Measurements from ENCODE around the gene RTN4RL2.

RTN4RL2 gene

DNA sequence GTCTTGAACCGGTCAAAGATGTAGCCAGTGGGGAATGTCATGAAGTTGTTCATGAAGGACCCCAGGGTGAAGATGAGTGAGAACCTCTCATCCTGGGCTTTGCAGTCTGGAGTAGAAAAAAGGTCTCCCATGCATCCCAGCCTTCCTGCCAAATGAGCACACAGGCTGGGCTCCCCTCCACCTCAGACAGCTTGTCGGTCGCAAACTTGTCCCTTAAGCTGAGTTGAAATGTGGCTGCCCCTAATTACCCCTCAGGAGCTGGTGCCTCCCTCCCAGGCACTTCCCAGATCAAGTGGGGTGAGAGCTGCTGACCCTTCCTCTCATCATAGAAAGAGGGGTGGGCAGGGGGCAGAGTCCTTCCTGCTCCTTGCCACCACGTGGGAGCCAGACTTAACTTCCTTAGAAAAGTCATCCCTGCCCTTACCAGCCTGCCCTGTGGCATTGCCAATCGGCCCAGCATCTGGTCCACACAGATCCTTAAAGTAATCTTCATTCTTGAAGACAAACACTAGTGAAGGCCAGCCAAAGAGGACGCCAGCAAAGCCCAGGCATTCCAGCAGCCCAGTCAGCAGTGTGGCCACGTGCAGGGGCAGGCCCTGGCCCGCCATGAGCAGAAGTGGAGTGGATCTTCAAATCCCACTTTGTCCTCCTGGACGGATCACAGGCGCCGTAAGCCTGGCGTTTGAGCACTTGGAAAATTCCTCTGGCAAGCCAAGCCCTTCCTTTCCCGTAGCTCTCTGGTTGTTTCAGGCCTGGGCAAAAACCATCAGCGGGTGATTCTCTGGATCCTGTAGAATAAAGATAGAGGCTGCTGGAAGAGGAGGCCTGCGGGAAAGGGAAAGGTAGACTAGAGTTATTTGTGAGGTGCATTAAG lies 34.5 kb upstream of the RTN4RL2 start:
- Mint-ChIP-seq H3K27me3 (no peaks in the 10 kb centered on the region), H3K4me1 (ENCODE audit: low read depth in 2 of 2) (peaks cover 53 to 56% of the 10 kb centered on the region in 2 donors), H3K9me3 (no peaks in the 10 kb centered on the region), H3K36me3 (ENCODE audit: insufficient read depth) (peaks cover 24% of the 10 kb centered on the region), H3K4me3 (peak overlapping the region; percentile 79 to 92), H3K27ac (peak overlapping the region; percentile 91 to 96)
- ATAC-seq (replicated peaks) (no peak), DNase-seq (no peak)

DNA sequence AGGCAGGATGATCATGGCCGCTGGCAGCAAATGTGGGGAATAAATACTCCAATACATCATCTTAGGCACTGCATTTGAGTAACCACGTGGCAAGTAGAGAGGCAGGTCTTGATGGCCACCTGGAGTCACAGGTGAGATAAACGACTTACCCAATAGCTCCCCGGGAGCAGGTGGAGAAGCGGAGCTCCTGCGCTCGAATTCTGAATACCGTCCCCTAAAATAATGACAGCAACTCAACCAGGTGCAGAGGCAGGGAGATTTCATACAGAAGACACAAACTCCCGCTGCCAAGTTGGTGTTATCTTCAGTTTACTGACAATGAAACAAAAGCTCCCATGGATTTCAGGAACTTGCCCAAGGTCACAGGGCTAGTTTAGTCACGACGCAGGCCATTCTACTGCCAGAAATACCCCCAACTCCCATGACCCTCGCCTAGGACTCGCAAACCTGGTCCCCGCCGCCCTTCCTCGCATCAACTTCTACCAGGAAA lies 33.8 kb upstream of the RTN4RL2 start:
- peak overlapping the region; percentile 91 to 96 for H3K27ac Mint-ChIP-seq
- peak overlapping the region; percentile 79 to 92 for H3K4me3 Mint-ChIP-seq
- H3K9me3 Mint-ChIP-seq = no peaks in the 10 kb centered on the region
- peaks cover 24% of the 10 kb centered on the region for H3K36me3 Mint-ChIP-seq (ENCODE audit: insufficient read depth)
- H3K27me3 Mint-ChIP-seq = no peaks in the 10 kb centered on the region
- peaks cover 48 to 51% of the 10 kb centered on the region in 2 donors for H3K4me1 Mint-ChIP-seq (ENCODE audit: low read depth in 2 of 2)
- ATAC-seq (replicated peaks) = no peak
- DNase-seq = no peak

DNA sequence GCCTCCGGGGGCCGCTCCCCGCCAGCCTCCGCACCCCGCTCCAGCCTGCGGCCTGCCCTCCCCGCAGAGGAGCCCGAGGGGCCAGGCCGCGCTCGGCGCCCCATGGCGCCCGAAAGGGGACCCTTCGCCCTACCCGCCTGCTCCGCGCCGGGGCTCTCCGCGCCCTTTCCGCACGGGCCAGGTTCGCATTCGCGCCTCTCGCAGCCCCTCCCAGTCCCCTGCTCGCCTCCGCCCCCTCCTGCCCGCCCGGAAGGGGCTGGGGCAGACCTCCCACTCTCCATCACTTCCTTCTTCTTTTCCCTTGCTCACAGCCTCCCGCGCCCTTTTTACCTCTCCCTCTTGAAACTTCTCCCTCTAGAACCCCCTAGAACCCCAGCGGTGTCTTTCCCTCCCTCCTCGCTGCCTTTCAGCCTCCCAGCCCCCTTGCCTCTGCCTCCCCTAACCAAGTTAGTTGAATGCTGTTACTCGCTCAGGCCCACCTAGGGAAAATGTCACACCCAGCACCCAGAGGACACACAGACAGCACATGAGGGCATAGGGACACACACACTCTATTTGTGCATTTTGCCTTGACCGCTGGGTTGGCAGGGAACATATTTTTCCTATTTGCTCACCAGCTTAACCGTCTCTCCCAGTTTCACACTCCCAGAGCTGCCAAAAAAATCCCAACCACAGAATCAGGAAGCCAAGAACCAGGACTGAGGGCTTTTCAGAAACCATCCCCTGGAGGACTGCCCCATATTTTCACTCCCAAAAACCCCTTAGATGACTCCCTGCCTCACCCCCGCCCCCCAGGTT lies 33.2 kb upstream of the RTN4RL2 start, which contains the start of gene SLC43A3:
SLC43A3 (minus strand) TSS at position 193 of the 798 bp plus-strand sequence. CDS start 949 bp downstream, outside the sequence.
- Mint-ChIP-seq H3K27ac (peak within 1 kb of the TSS; percentile 91 to 96), H3K36me3 (ENCODE audit: insufficient read depth) (peaks cover 24% of the 10 kb centered on the region), H3K27me3 (no peaks in the 10 kb centered on the region), H3K9me3 (no peaks in the 10 kb centered on the region), H3K4me1 (ENCODE audit: low read depth in 2 of 2) (peaks cover 44% of the 10 kb centered on the region in 2 donors), H3K4me3 (peak within 1 kb of the TSS; percentile 79 to 92)
- ATAC-seq (replicated peaks) = peak; percentile 31
- peak; percentile 40 to 43 (median 41) for DNase-seq

DNA sequence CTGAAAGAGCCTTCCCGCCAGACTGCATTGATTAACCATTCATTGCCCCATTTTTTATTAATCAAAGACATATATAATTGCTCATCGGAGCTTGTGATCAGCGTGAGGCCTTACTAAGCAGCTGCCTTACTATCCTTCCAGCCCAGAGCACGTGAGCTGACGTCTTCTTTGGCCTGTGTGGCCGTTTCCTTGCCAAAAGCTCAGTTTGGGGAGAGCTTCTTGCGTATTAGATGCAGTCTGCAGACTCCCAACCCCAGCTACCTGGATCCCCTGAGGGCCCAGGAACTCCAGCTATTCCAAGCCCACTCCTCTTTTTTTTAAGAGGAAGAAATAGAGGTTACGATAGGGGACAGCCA lies 32.6 kb upstream of the RTN4RL2 start:
- Mint-ChIP-seq H3K36me3 (ENCODE audit: insufficient read depth) (peaks cover 24% of the 10 kb centered on the region), H3K4me1 (ENCODE audit: low read depth in 2 of 2) (peaks cover 38 to 44% of the 10 kb centered on the region in 2 donors), H3K9me3 (no peaks in the 10 kb centered on the region), H3K27me3 (no peaks in the 10 kb centered on the region), H3K4me3 (peak overlapping the region; percentile 79 to 92), H3K27ac (peak overlapping the region; percentile 91 to 96)
- ATAC-seq (replicated peaks) = no peak
- no peak for DNase-seq

DNA sequence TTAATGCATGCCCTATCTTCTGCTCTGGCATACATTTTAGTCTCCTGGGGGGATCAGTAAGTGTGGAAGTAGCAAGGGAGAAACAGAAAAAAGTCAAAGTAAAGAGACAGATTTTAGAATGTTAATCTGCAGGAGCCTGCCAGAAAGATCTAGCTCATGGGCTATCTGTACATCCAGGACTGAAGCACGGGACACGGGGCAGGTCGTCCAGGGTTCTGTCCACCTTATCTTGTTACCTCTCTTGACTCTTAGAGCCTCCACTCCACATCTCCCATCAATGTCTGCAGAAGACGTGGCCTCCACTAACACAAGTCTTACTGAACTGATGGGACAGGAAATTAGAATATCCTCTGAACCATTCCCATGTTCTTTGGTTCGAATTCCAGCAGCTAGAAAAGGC lies 31.7 kb upstream of the RTN4RL2 start:
- Mint-ChIP-seq H3K4me1 (ENCODE audit: low read depth in 2 of 2) (peaks cover 30 to 41% of the 10 kb centered on the region in 2 donors), H3K36me3 (ENCODE audit: insufficient read depth) (peaks cover 24% of the 10 kb centered on the region), H3K27ac (peak overlapping the region; percentile 35 to 91), H3K4me3 (no peak overlapping the region), H3K9me3 (no peaks in the 10 kb centered on the region), H3K27me3 (no peaks in the 10 kb centered on the region)
- DNase-seq (no peak), ATAC-seq (replicated peaks) (no peak)

DNA sequence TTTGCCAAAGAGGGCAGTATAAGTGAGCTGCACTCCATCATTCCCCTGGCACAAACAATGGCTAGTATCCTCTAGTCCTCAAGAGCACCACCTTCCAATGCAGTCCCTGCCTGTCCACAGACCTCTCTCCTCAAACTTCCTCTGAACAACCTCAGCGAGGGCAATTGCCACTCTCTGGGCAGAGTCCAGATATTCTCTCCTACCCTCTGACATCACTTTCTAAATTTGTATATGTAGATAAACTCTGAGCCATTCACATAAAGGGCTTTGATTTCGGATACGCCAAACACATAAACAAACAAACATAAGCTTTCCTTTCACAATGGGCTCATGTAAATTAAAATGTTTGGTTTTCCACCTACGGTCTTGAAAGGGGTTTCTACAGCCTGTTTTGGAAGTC lies 30.4 kb upstream of the RTN4RL2 start:
- no peak for ATAC-seq (replicated peaks)
- Mint-ChIP-seq H3K36me3 (ENCODE audit: insufficient read depth) (peaks cover 19% of the 10 kb centered on the region), H3K27ac (no peak overlapping the region), H3K4me1 (ENCODE audit: low read depth in 2 of 2) (peaks cover 19 to 32% of the 10 kb centered on the region in 2 donors), H3K4me3 (no peak overlapping the region), H3K27me3 (no peaks in the 10 kb centered on the region), H3K9me3 (no peaks in the 10 kb centered on the region)
- DNase-seq = no peak

DNA sequence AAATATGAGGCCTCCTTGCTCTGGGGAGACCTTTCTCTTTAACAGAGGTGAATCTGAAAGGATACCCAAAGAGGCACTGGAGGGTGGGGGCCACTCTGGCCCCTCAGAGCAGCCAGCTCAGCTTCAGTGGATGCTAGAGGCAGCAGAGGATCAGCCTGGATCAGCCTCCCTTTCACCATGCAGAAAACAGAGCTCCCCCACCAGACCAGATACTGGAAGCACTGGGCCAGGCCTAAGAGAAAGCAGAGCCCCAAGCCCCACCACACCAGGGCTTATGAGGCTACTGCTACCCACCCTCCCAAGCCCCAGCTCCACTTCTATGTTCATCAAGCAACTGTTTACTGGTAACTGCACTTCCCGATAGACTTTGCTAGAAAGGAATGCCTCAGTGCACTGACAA lies 29.4 kb upstream of the RTN4RL2 start:
- H3K9me3 Mint-ChIP-seq = no peaks in the 10 kb centered on the region
- ATAC-seq (replicated peaks) (no peak), DNase-seq (no peak)
- peaks cover 12 to 23% of the 10 kb centered on the region in 2 donors for H3K4me1 Mint-ChIP-seq (ENCODE audit: low read depth in 2 of 2)
- H3K4me3 Mint-ChIP-seq = no peak overlapping the region
- peaks cover 11% of the 10 kb centered on the region for H3K36me3 Mint-ChIP-seq (ENCODE audit: insufficient read depth)
- H3K27ac Mint-ChIP-seq = peak overlapping the region in 1 of 2 donors; percentile 26
- no peaks in the 10 kb centered on the region for H3K27me3 Mint-ChIP-seq

DNA sequence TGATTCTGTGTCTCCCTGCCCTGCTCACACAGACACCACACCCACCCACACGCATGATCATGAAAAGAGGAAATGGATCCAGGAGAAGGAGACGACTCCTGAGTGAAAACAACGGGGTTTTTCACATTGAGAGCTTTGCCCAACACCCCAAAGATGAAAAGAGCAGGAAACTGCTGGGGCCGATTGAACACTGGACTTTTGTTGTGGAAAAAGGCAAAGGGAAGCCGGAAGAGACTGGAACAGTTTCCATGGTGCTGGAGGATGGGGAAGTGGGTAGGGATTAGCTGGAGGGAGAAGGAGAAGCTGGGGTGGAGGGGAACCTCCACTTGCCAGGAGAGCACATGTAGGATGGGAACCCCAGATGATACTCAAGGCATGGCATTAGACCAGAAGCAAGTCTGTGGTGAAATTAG lies 28.2 kb upstream of the RTN4RL2 start:
- Mint-ChIP-seq H3K36me3 (ENCODE audit: insufficient read depth) (peaks cover 3% of the 10 kb centered on the region), H3K9me3 (no peaks in the 10 kb centered on the region), H3K4me1 (ENCODE audit: low read depth in 2 of 2) (peaks cover 3 to 15% of the 10 kb centered on the region in 2 donors), H3K27ac (peak overlapping the region; percentile 66 to 68), H3K4me3 (no peak overlapping the region), H3K27me3 (no peaks in the 10 kb centered on the region)
- ATAC-seq (replicated peaks) (no peak), DNase-seq (no peak)

DNA sequence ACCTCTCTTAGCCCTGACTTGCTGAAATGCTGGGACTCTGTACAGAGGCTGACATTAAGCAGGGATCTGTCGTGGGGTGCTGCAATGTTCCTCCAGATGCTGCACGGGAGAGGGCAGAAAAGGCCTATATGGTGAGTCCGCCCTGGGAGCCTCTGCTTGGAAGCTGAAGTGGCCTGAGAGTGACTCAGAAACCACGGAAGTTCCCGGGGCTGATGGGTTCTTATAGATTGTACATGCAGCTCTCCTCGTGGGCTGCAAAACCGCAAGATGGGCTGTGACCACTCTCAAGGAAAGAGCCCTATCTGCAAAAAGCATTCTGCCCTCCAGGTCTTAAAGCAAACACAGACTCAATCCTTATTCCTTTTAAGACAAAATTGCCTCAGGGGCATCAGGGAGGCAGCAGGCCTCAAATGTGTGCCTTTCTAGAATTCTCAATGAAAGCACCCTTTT lies 27.6 kb upstream of the RTN4RL2 start:
- H3K27me3 Mint-ChIP-seq = no peaks in the 10 kb centered on the region
- peak overlapping the region; percentile 66 to 68 for H3K27ac Mint-ChIP-seq
- ATAC-seq (replicated peaks) (peak; percentile 44), DNase-seq (no peak)
- H3K36me3 Mint-ChIP-seq (ENCODE audit: insufficient read depth) = no peaks in the 10 kb centered on the region
- H3K9me3 Mint-ChIP-seq = no peaks in the 10 kb centered on the region
- peaks cover 0 to 9% of the 10 kb centered on the region in 2 donors for H3K4me1 Mint-ChIP-seq (ENCODE audit: low read depth in 2 of 2)
- H3K4me3 Mint-ChIP-seq = no peak overlapping the region

DNA sequence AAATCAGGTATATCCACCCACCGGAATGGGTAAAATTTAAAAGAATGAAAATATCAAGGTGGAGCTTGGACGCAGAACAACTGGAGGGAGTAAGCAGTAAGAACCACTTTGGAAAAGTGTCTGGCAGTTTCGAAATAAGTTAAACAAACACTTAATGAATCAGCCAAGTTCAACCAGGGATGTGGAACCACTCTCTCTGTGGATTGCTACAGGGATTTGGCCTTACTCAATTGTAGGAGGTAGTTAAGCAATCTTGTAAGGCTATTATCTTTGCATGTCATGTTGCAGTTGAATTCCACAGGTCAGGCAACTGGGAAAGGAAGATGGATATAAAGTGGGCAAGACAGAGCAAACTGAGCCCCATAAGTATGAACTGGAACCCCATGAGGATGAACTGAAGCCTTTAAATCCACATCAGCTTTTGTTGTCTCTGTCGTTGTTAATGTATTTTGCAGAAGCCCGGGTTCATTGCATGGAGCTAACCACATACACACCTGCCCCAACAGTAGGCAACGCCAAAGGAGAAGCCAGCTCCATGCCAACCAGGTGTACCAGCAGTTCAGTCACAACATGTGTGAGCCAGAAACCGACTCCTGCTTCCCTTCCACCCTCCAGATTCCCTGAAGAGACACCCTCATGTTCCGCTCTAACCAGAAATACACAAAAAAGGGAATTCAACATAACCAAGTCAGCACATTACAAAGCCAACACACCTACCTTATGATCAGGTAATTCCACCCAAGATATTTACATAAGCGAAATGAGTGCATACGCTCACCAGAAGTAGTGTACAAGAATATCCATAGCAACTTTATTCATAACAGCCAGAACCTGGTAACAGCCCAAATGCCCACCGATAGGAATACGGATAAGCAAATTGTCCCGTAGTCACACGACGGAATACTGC lies 25.4 kb upstream of the RTN4RL2 start:
- ATAC-seq (replicated peaks) (no peak), DNase-seq (no peak)
- H3K27me3 Mint-ChIP-seq = no peaks in the 10 kb centered on the region
- no peak overlapping the region for H3K27ac Mint-ChIP-seq
- H3K4me3 Mint-ChIP-seq = no peak overlapping the region
- H3K9me3 Mint-ChIP-seq = no peaks in the 10 kb centered on the region
- peaks cover 0 to 9% of the 10 kb centered on the region in 2 donors for H3K4me1 Mint-ChIP-seq (ENCODE audit: low read depth in 2 of 2)
- H3K36me3 Mint-ChIP-seq (ENCODE audit: insufficient read depth) = no peaks in the 10 kb centered on the region

DNA sequence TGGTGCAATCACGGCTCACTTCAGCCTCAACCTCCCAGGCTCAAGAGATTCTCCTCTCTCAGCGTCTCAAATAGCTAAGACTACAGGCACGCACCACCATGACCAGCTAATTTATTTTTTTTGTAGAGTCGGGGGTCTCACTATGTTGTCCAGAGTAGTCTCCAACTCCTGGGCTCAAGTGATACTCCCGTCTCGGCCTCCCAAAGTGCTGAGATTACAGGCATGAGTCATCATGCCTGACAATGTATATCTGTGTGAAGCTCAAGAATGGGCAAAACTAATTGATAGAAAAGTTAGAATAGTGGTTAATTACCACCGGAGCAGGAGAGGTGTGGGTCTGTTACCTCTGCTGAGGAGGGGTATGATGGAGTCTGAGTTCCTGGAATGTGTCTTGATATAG lies 24.3 kb upstream of the RTN4RL2 start:
- DNase-seq (no peak), ATAC-seq (replicated peaks) (no peak)
- Mint-ChIP-seq H3K36me3 (ENCODE audit: insufficient read depth) (no peaks in the 10 kb centered on the region), H3K27me3 (no peaks in the 10 kb centered on the region), H3K4me3 (no peak overlapping the region), H3K4me1 (ENCODE audit: low read depth in 2 of 2) (peaks cover 0 to 9% of the 10 kb centered on the region in 2 donors), H3K27ac (no peak overlapping the region), H3K9me3 (no peaks in the 10 kb centered on the region)

DNA sequence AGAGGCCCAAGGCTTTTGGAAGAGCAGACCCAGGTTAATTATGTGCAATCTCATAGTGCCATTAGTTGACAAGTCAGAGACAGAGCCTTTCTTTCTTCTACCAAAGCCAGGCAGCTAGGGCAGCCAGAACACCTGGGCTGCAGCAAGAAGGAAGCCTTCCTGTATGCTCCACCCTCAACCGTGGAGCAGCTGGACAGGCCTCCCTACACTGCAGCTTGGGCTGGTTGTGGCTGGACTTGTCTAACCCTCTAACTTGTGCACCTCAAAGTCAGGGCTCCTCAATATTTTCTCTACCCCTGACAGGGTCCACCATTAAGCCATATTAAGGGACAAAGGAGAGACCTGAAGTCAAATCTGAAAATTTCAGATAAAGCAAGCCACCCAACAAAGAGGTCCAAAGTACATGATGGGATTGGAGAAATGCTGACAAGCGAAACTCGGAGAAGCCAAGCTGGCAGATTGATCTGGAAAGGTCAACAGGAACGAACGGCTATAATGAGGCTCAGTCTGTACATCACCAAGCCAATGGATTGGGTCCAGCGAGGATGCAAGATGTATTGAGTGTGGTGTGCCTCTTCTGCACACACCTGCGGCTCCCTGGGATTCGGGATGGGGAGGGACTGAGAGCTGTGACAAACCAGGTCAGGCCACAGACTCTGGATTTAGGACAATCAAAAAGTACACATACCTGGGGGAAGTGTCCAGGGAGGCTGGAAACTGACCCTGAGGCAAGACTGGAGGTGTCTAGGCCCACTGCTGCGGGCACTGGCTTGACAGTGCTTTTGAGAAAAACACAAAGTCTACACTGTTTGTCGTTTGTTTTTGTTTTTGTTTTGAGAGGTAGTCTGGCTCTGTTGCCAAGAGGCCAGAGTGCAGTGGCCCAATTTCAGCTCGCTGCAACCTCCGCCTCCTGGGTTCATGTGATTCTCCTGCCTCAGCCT lies 21.7 kb upstream of the RTN4RL2 start:
- Mint-ChIP-seq H3K9me3 (no peaks in the 10 kb centered on the region), H3K27ac (no peak overlapping the region), H3K36me3 (ENCODE audit: insufficient read depth) (no peaks in the 10 kb centered on the region), H3K4me1 (ENCODE audit: low read depth in 2 of 2) (no peaks in the 10 kb centered on the region), H3K4me3 (no peak overlapping the region), H3K27me3 (no peaks in the 10 kb centered on the region)
- DNase-seq (no peak), ATAC-seq (replicated peaks) (no peak)

Data from effector memory CD8-positive, alpha-beta T cell (primary cell).